Suppressor macrophage treated with lipopolysaccharide for 4 hours (primary cell): ENCODE measurements around the gene WDR45B.

ENCODE experiments used
- DNase-seq: peaks from one replicate; pipeline ENCODE4 v3.0.0-alpha.2; 2020

Gene WDR45B

GRCh38 chr17:82648165-82648668 is at the start of gene WDR45B:
Gene WDR45B, minus strand, starts transcription at chr17:82648444. Its CDS starts 104 bp downstream, at chr17:82648340.
- peak; percentile 99 for DNase-seq

- DNase-seq, result no peak
Observed at GRCh38 chr17:82697808-82698064, 49.5 kb upstream of the WDR45B start.

GRCh38 chr17:82696916-82697807 is 48.9 kb upstream of the WDR45B start:
- no peak for DNase-seq

GRCh38 chr17:82696259-82696658 is 48.0 kb upstream of the WDR45B start:
- DNase-seq, result no peak

- no peak for DNase-seq
Observed at GRCh38 chr17:82694647-82695046, 46.4 kb upstream of the WDR45B start.

GRCh38 chr17:82693168-82693867 is 45.1 kb upstream of the WDR45B start:
- DNase-seq, result no peak

GRCh38 chr17:82692268-82692667 is 44.0 kb upstream of the WDR45B start:
- DNase-seq, result no peak

- no peak for DNase-seq
Observed at GRCh38 chr17:82691714-82692113, 43.5 kb upstream of the WDR45B start.

GRCh38 chr17:82690786-82691489 is 42.7 kb upstream of the WDR45B start:
- DNase-seq, result no peak

GRCh38 chr17:82689077-82689476 is 40.8 kb upstream of the WDR45B start:
- no peak for DNase-seq

- no peak for DNase-seq
Observed at GRCh38 chr17:82687871-82688270, 39.6 kb upstream of the WDR45B start.

- no peak for DNase-seq
Observed at GRCh38 chr17:82687375-82687861, 39.2 kb upstream of the WDR45B start.

GRCh38 chr17:82686366-82687324 is 38.4 kb upstream of the WDR45B start:
- no peak for DNase-seq

- DNase-seq, result no peak
Observed at GRCh38 chr17:82685291-82685690, 37.0 kb upstream of the WDR45B start.

GRCh38 chr17:82684228-82684841 is 36.1 kb upstream of the WDR45B start:
- DNase-seq, result no peak

- no peak for DNase-seq
Observed at GRCh38 chr17:82683534-82683933, 35.3 kb upstream of the WDR45B start.

- DNase-seq, result no peak
Observed at GRCh38 chr17:82681547-82681946, 33.3 kb upstream of the WDR45B start.

GRCh38 chr17:82679586-82680465 is 31.6 kb upstream of the WDR45B start:
- no peak for DNase-seq

- DNase-seq, result no peak
Observed at GRCh38 chr17:82678265-82678891, 30.1 kb upstream of the WDR45B start.

GRCh38 chr17:82677353-82677925 is 29.2 kb upstream of the WDR45B start:
- no peak for DNase-seq
